RWPE1 (cell line): ENCODE data around the gene C1D.

Experiments used
- CTCF ChIA-PET: fragments of 350-600 bp; sonication (Branson Sonifier 250); formaldehyde crosslinking; extraction: SDS; loops from one replicate; lab custom pipeline; 2021; lab: Yijun Ruan, JAX
- POLR2A ChIA-PET: fragments of 400-600 bp; formaldehyde crosslinking; extraction: SDS; loops from one replicate; lab custom pipeline; 2020; ENCODE audit warnings: antibody characterized with exemption; ENCODE audit not compliant: low non-redundant PET; lab: Yijun Ruan, JAX
- DNase-seq: peaks from one replicate; pipeline ENCODE4 v3.0.0; 2012; ENCODE audit warnings: low spot score
- H3K27ac ChIP-seq: fragments of 450-650 bp; 2 replicates; pipeline ENCODE4 v1.5.1; 2017
- CTCF ChIP-seq: fragments of 450-650 bp; conservative IDR thresholded peaks from 2 replicates; pipeline ENCODE4 v1.5.1; 2017; ENCODE audit warnings: low read depth, mild to moderate bottlenecking

The C1D gene

GRCh38 chr2:68060652-68061051, 2.2 kb downstream of the C1D start:
- ChIA-PET CTCF (no interaction called here), POLR2A (no interaction called here)
- DNase-seq = peak; percentile 66
- peak overlapping the region; percentile 70 for H3K27ac ChIP-seq
- TF ChIP-seq CTCF = no peak

GRCh38 chr2:68059784-68060525, 2.8 kb downstream of the C1D start:
- H3K27ac ChIP-seq = peak overlapping the region; percentile 70
- ChIA-PET POLR2A (no interaction called here), CTCF (interaction anchor here (0.7 kb wide), 1 partner anchor 136 kb away, joined by 3 read pairs; no protein-coding TSS in a partner anchor)
- peak; percentile 53 for DNase-seq
- TF ChIP-seq CTCF = no peak

- no peak for DNase-seq
- ChIA-PET POLR2A (interaction anchor here (0.8 kb wide), 1 partner anchor 366 kb away, joined by 4 read pairs; no protein-coding TSS in a partner anchor), CTCF (interaction anchor here (0.6 kb wide), 1 partner anchor 202 kb away, joined by 5 read pairs; no protein-coding TSS in a partner anchor)
- no peak overlapping the region for H3K27ac ChIP-seq
- no peak for TF ChIP-seq CTCF
Observed at GRCh38 chr2:68057658-68058396, 5.0 kb downstream of the C1D start.

- TF ChIP-seq CTCF = no peak
- ChIA-PET POLR2A (no interaction called here), CTCF (interaction anchor here (0.7 kb wide), 1 partner anchor 9 kb away, joined by 3 read pairs; no protein-coding TSS in a partner anchor)
- no peak overlapping the region for H3K27ac ChIP-seq
- DNase-seq = no peak
Observed at GRCh38 chr2:68052717-68053422, 9.9 kb downstream of the C1D start.

GRCh38 chr2:68050353-68050752, 12.5 kb downstream of the C1D start:
- no peak for TF ChIP-seq CTCF
- POLR2A ChIA-PET = no interaction called here
- no peak for DNase-seq
- CTCF ChIA-PET = no interaction called here
- no peak overlapping the region for H3K27ac ChIP-seq

GRCh38 chr2:68046642-68047240, 16.1 kb downstream of the C1D start:
- H3K27ac ChIP-seq = no peak overlapping the region
- no peak for DNase-seq
- no peak for TF ChIP-seq CTCF
- CTCF ChIA-PET = no interaction called here
- POLR2A ChIA-PET = no interaction called here
